Body of pancreas (tissue), 4 donors: ENCODE results near the gene TXK. TPM values are rescaled to one million over a fixed set of nuclear protein-coding genes. Genes with fewer than 3 reads are reported as not detected.

Experiments
- ATAC-seq: fragments of 150-250 bp; one replicate; pipeline ENCODE4 v1.9.1; 2016
- DNase-seq, 4 donors: peaks; one replicate each; pipeline ENCODE4 v3.0.0-alpha.2; 2019
- H3K27ac ChIP-seq, 4 donors: fragments of 200-600 bp; sonication (generic); 1 replicate in 3 of 4; 2 replicates in 1 of 4; pipeline versions ENCODE4 v1.5.1 to v1.6.1; 2016 to 2019; ENCODE audit warnings: mild to moderate bottlenecking in 1 of 4, mixed read lengths in 1 of 4, moderate library complexity in 1 of 4
- H3K27me3 ChIP-seq, 2 donors: fragments of 200-600 bp; sonication (generic); one replicate each; pipeline ENCODE4 v1.6.0; 2016; ENCODE audit warnings: mild to moderate bottlenecking in 1 of 2
- H3K36me3 ChIP-seq, 2 donors: fragments of 200-600 bp; sonication (generic); replicated peaks in 1 of 2; 2 replicates each; pipeline ENCODE4 v1.5.1; 2016; ENCODE audit warnings: low read depth in 2 of 2; ENCODE audit not compliant: insufficient read depth in 1 of 2
- H3K4me1 ChIP-seq: fragments of 200-600 bp; sonication (generic); one replicate; pipeline ENCODE4 v1.6.0; 2016
- H3K4me3 ChIP-seq, 2 donors: fragments of 200-600 bp; sonication (generic); 1 replicate in 1 of 2; 2 replicates in 1 of 2; pipeline ENCODE4 v1.5.1; 2016 to 2019
- H3K9me3 ChIP-seq, 3 donors: fragments of 200-600 bp; sonication (generic); 1 replicate in 2 of 3; 2 replicates in 1 of 3; pipeline ENCODE4 v1.5.1; 2016
- CTCF ChIP-seq, 7 experiments: fragments of 450-650 bp in 4 of 7; fragments of 200-600 bp in 3 of 7; sonication (generic) in 3 of 7; IDR thresholded peaks; one replicate each; pipeline ENCODE4 v1.5.1; 2016 to 2019; ENCODE audit warnings: antibody characterized with exemption in 7 of 7
- POLR2A ChIP-seq, 3 donors: fragments of 450-650 bp; IDR thresholded peaks; one replicate each; pipeline ENCODE4 v1.6.1; 2016; ENCODE audit warnings: antibody characterized with exemption in 3 of 3, mild to moderate bottlenecking in 2 of 3
- WGBS, 2 donors: methylation state at CpG; one replicate each; pipeline ENCODE4 v1.1.5; 2017; 5-methylcytosine and 5-hydroxymethylcytosine counted together
- intact Hi-C: fragments of 100-400 bp; cut with DNase I; formaldehyde crosslinking; loops from one replicate; pipeline ENCODE4 v1.15.1; 2023
- total RNA-seq, 2 donors: library from RNA; depleted of rRNA; stranded (reverse); fragments of >200 nt; gene quantifications; one replicate each; pipeline ENCODE4 v1.1.0, GENCODE V29; 2016

The TXK gene
- total RNA-seq, 2 donors from 2014 or later, result 0.66 to 1.3 TPM

DNA sequence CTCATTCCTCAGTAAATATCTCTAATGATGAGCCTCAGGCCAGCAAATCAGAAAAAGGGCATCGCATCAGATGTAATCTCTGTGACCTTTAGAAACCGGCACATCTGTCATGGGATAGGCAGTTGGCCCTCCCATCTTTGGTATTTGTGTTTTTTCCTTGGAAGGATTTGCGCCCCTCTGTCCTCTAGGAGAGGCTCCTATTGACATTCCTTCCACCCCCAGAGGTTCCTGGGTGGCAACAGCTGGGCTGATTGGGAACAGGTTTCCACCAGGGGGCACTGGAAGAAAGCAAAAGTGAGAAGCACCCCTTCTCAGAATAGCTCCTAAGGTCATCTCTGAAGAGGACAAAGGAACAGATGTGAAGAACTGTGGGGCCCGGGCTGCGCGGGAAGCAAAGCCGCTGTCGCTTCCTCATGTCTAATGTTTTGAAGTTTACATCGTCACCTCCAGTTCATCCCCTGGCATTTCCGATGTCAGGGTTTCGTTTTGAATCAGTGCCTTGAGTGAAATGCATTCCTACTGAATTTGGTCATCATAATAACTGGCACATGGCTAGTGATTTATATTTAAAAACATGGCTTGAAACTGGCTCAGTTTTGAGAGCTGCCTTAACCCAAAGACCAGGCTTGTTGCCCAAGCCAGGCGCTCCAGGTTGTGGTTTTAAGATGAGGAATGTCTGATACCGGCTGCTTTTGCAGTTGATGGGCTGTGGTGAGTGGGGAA is 6.2 kb downstream of the TXK start:
- Histone ChIP-seq H3K36me3 (no peaks in the 10 kb centered on the region), H3K9me3 (no peaks in the 10 kb centered on the region), H3K27ac (peak overlapping the region; percentile 4 to 53 (median 34)), H3K4me3 (no peak overlapping the region), H3K27me3 (no peaks in the 10 kb centered on the region), H3K4me1 (peaks cover 25% of the 10 kb centered on the region)
- WGBS, 2 donors, result 17 to 20% methylated on average over 13 of the region's 13 CpGs
- DNase-seq (peak; percentile 45 to 65 (median 64)), ATAC-seq (peak; percentile 72)
- intact Hi-C loops, result no loop called here
- TF ChIP-seq CTCF (IDR thresholded peaks at IDR 0.05) (peak in 6 of 7 experiments; percentile 42 to 64 (median 54)), POLR2A (IDR thresholded peaks at IDR 0.05) (no peak)

DNA sequence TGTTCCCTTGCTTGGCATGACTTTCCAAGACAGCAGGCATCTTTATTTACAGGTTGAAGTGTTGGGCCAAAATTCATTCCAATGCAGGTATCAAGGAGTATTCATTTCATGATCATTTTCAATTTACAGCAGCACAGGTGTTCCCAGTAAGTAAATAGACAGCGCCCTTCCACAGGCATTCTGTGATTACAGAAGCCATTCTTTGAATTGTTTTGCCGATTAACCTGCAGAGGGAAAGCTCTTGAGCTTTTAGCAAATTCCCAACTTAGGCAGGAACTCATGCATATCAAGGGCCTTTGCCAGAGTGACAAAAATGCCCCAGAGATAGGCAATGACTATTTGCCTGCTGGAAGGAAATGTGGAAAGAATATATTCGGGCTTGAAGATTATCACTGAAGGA is 6.8 kb downstream of the TXK start:
- ATAC-seq (peak; percentile 25), DNase-seq (no peak)
- H3K4me3 ChIP-seq, result no peak overlapping the region
- WGBS, 2 donors, result 13 to 20% methylated on average over 3 of the region's 3 CpGs
- intact Hi-C loops, result no loop called here
- peak overlapping the region; percentile 4 to 53 (median 34) for H3K27ac ChIP-seq
- H3K9me3 ChIP-seq, result no peaks in the 10 kb centered on the region
- no peak for TF ChIP-seq CTCF (IDR thresholded peaks at IDR 0.05)
- TF ChIP-seq POLR2A (IDR thresholded peaks at IDR 0.05), result no peak
- H3K4me1 ChIP-seq, result peaks cover 22% of the 10 kb centered on the region
- no peaks in the 10 kb centered on the region for H3K27me3 ChIP-seq
- H3K36me3 ChIP-seq, result no peaks in the 10 kb centered on the region

DNA sequence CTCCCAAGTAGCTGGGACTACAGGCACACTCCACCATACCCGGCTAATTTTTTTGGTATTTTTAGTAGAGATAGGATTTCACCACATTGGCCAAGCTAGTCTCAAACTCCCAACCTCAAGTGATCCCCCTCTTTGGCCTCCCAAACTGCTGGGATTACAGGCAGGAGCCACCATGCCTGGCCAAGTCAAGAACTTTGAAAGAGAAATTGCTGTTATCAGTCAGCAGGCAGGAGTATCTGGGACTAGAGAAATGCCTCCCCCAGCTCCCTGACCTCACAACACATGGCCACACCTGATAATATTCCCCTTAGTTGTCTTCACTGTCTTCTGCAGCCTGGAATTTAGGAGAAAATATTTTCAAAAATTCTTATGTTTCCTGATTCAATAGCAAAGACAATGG is 7.4 kb downstream of the TXK start:
- DNase-seq, result no peak
- Histone ChIP-seq H3K27me3 (no peaks in the 10 kb centered on the region), H3K27ac (no peak overlapping the region), H3K9me3 (no peaks in the 10 kb centered on the region), H3K4me3 (no peak overlapping the region), H3K36me3 (no peaks in the 10 kb centered on the region), H3K4me1 (peaks cover 16% of the 10 kb centered on the region)
- intact Hi-C loops, result no loop called here
- no peak for ATAC-seq
- 88 to 93% methylated on average over 1 of the region's 1 CpG for WGBS, 2 donors
- TF ChIP-seq CTCF (IDR thresholded peaks at IDR 0.05) (no peak), POLR2A (IDR thresholded peaks at IDR 0.05) (no peak)

- WGBS, 2 donors, result 68 to 73% methylated on average over 2 of the region's 2 CpGs
- Histone ChIP-seq H3K27ac (no peak overlapping the region), H3K27me3 (no peaks in the 10 kb centered on the region), H3K4me1 (peaks cover 12% of the 10 kb centered on the region), H3K9me3 (no peaks in the 10 kb centered on the region), H3K4me3 (no peak overlapping the region), H3K36me3 (no peaks in the 10 kb centered on the region)
- TF ChIP-seq CTCF (IDR thresholded peaks at IDR 0.05) (no peak), POLR2A (IDR thresholded peaks at IDR 0.05) (no peak)
- intact Hi-C loops, result no loop called here
- DNase-seq (no peak), ATAC-seq (no peak)
These were observed 9.2 kb downstream of the TXK start for GRCh38 chr4:48124870-48125269.

DNA sequence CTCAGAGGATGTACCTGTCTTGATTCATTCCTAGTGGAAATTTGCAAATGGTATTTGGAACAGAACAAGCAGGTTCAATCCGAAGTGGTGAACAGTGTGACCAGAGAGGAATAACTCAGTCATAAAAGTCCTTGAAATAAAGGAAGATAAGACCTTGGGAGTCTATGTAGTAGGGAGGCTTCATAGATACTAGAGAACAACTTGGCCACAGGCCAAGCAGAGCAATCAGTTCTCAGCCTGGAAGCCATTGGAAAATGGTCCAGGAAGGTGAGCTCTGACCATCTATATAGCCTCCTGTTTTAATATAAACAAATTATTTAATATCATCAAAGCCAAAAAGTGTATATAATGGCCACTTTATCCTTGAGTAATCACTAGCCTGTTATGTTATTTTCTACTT is 11.3 kb downstream of the TXK start:
- 44 to 50% methylated on average over 1 of the region's 1 CpG for WGBS, 2 donors
- intact Hi-C loops, result no loop called here
- TF ChIP-seq POLR2A (IDR thresholded peaks at IDR 0.05) (no peak), CTCF (IDR thresholded peaks at IDR 0.05) (no peak)

More for the DNA sequence above, 11.3 kb downstream of the TXK start:
- DNase-seq (no peak), ATAC-seq (no peak)
- Histone ChIP-seq H3K27ac (no peak overlapping the region), H3K9me3 (no peaks in the 10 kb centered on the region), H3K36me3 (no peaks in the 10 kb centered on the region), H3K27me3 (no peaks in the 10 kb centered on the region), H3K4me1 (peaks cover 6% of the 10 kb centered on the region), H3K4me3 (no peak overlapping the region)
